ENCODE results near the gene TIMM10. TPM values are rescaled to one million over a fixed set of nuclear protein-coding genes. Genes with fewer than 3 reads are reported as not detected.

Gene TIMM10
- total and polyA plus RNA-seq, 2 experiments from 2014 or later, result 23.3 to 99.4 TPM

GRCh38 chr11:57568330-57568766 lies 37.8 kb upstream of the TIMM10 start:
- Histone ChIP-seq H3K4me1 (ENCODE audit: insufficient read depth) (peaks cover 3% of the 10 kb centered on the region), H3K27ac (peak overlapping the region; percentile 76), H3K9me3 (ENCODE audit: low read depth) (no peaks in the 10 kb centered on the region), H2AFZ (peak overlapping the region; percentile 52), H3K4me2 (peak overlapping the region; percentile 94), H3K79me2 (peaks cover 22% of the 10 kb centered on the region), H4K20me1 (ENCODE audit: insufficient read depth, poor library complexity, severe bottlenecking) (no peaks in the 10 kb centered on the region), H3K9me2 (replicated peaks; ENCODE audit: insufficient read depth) (no peaks in the 10 kb centered on the region), H3K4me3 (peak overlapping the region; percentile 91), H3K36me3 (replicated peaks; ENCODE audit: insufficient read depth, low read depth) (no peaks in the 10 kb centered on the region), H3K27me3 (no peaks in the 10 kb centered on the region)
- TF ChIP-seq CTCF (IDR thresholded peaks at IDR 0.05; ENCODE audit: poor library complexity), result peak; percentile 92
- TF ChIP-seq EZH2 (IDR thresholded peaks at IDR 0.05; ENCODE audit: borderline replicate concordance), result no peak
- no peak for TF ChIP-seq EZH2phosphoT487 (IDR thresholded peaks at IDR 0.05; ENCODE audit: low read depth, severe bottlenecking, unreplicated experiment)
- WGBS (ENCODE audit: low lambda C conversion rate, missing lambda C conversion rate), result 36% methylated on average over 6 of the region's 6 CpGs
- DNase-seq (ENCODE audit: low spot score), result peak; percentile 91

- Histone ChIP-seq H4K20me1 (ENCODE audit: insufficient read depth, poor library complexity, severe bottlenecking) (no peaks in the 10 kb centered on the region), H3K36me3 (replicated peaks; ENCODE audit: insufficient read depth, low read depth) (no peaks in the 10 kb centered on the region), H3K9me3 (ENCODE audit: low read depth) (no peaks in the 10 kb centered on the region), H2AFZ (peak within 1 kb of the TSS; percentile 99), H3K4me2 (peak within 1 kb of the TSS; percentile 94), H3K4me1 (ENCODE audit: insufficient read depth) (peaks cover 3% of the 10 kb centered on the region), H3K27ac (peak within 1 kb of the TSS; percentile 76), H3K4me3 (peak within 1 kb of the TSS; percentile 91), H3K27me3 (no peaks in the 10 kb centered on the region), H3K79me2 (peaks cover 28% of the 10 kb centered on the region), H3K9me2 (replicated peaks; ENCODE audit: insufficient read depth) (no peaks in the 10 kb centered on the region)
- WGBS (ENCODE audit: low lambda C conversion rate, missing lambda C conversion rate), result under 1% methylated on average over 56 of the region's 92 CpGs
- DNase-seq (ENCODE audit: low spot score), result peak; percentile 78
- TF ChIP-seq EZH2phosphoT487 (IDR thresholded peaks at IDR 0.05; ENCODE audit: low read depth, severe bottlenecking, unreplicated experiment) (no peak), EZH2 (IDR thresholded peaks at IDR 0.05; ENCODE audit: borderline replicate concordance) (no peak), CTCF (IDR thresholded peaks at IDR 0.05; ENCODE audit: poor library complexity) (no peak)
These were observed 37.2 kb upstream of the TIMM10 start, which contains the start of gene UBE2L6 for GRCh38 chr11:57567515-57568329. Gene UBE2L6 (minus strand): TSS chr11:57567672. CDS start chr11:57567611, 61 bp downstream.

- WGBS (ENCODE audit: low lambda C conversion rate, missing lambda C conversion rate), result 40% methylated on average over 15 of the region's 15 CpGs
- Histone ChIP-seq H3K79me2 (peaks cover 33% of the 10 kb centered on the region), H3K4me2 (peak overlapping the region; percentile 94), H3K27ac (peak overlapping the region; percentile 76), H4K20me1 (ENCODE audit: insufficient read depth, poor library complexity, severe bottlenecking) (no peaks in the 10 kb centered on the region), H3K4me1 (ENCODE audit: insufficient read depth) (peaks cover 3% of the 10 kb centered on the region), H2AFZ (peak overlapping the region; percentile 99), H3K4me3 (peak overlapping the region; percentile 91), H3K27me3 (no peaks in the 10 kb centered on the region), H3K9me2 (replicated peaks; ENCODE audit: insufficient read depth) (no peaks in the 10 kb centered on the region), H3K36me3 (replicated peaks; ENCODE audit: insufficient read depth, low read depth) (no peaks in the 10 kb centered on the region), H3K9me3 (ENCODE audit: low read depth) (no peaks in the 10 kb centered on the region)
- DNase-seq (ENCODE audit: low spot score), result no peak
- TF ChIP-seq EZH2phosphoT487 (IDR thresholded peaks at IDR 0.05; ENCODE audit: low read depth, severe bottlenecking, unreplicated experiment), result no peak
- TF ChIP-seq EZH2 (IDR thresholded peaks at IDR 0.05; ENCODE audit: borderline replicate concordance), result no peak
- TF ChIP-seq CTCF (IDR thresholded peaks at IDR 0.05; ENCODE audit: poor library complexity), result no peak
These were observed 36.5 kb upstream of the TIMM10 start for GRCh38 chr11:57566905-57567514.
